A549 (cell line): ENCODE data around the gene ANKRD37. TPM values are rescaled to one million over a fixed set of nuclear protein-coding genes. Genes with fewer than 3 reads are reported as not detected.

Experiments
- ATAC-seq, 2 experiments: fragments of 200-7000 bp in 1 of 2; fragments of >200 bp in 1 of 2; cut with Nextera tagmentation in 1 of 2; cut with Tn5 transposase in 1 of 2; 3 replicates each; pipeline versions ENCODE4 v1.8.0 to v1.9.1; 2018 to 2020; ENCODE audit warnings: mild to moderate bottlenecking in 1 of 2, moderate library complexity in 1 of 2
- CTCF ChIA-PET: fragments of 300-600 bp; sonication (Branson Sonifier 250); formaldehyde crosslinking; extraction: SDS; loops from one replicate; lab custom pipeline; 2021; ENCODE audit warnings: antibody characterized with exemption, inconsistent platforms; lab: Yijun Ruan, JAX
- POLR2A ChIA-PET: fragments of 350-600 bp; formaldehyde crosslinking; extraction: SDS; loops from one replicate; lab custom pipeline; 2021; ENCODE audit warnings: antibody characterized with exemption, inconsistent platforms; lab: Yijun Ruan, JAX
- DNase-seq, 2 experiments: peaks; one replicate each; pipeline versions ENCODE4 v3.0.0 to v3.0.0-alpha.2; 2011 to 2016; ENCODE audit warnings: low read depth in 1 of 2, low spot score in 1 of 2
- FAIRE-seq: peaks from 2 replicates; lab custom pipeline; 2011; peaks lifted over from hg19 to GRCh38; lab: Jason Lieb, UNC
- H3K27ac ChIP-seq, 2 experiments: fragments of >200 bp; sonication (Bioruptor Twin); formaldehyde crosslinking; 3 replicates each; pipeline ENCODE4 v1.5.1; 2016 to 2017
- H3K4me1 ChIP-seq: fragments of >200 bp; sonication (Bioruptor Twin); formaldehyde crosslinking; 3 replicates; pipeline ENCODE4 v1.6.1; 2016
- H3K4me2 ChIP-seq: fragments of >200 bp; sonication (Bioruptor Twin); formaldehyde crosslinking; 3 replicates; pipeline ENCODE4 v1.6.1; 2016
- H3K4me3 ChIP-seq: fragments of >200 bp; sonication (Bioruptor Twin); formaldehyde crosslinking; 3 replicates; pipeline ENCODE4 v1.5.1; 2016
- H3K9me3 ChIP-seq: fragments of >200 bp; sonication (Bioruptor Twin); formaldehyde crosslinking; 3 replicates; pipeline ENCODE4 v1.6.1; 2016
- BHLHE40 ChIP-seq: IDR thresholded peaks from 2 replicates; pipeline ENCODE4 v1.6.1; 2012; ENCODE audit warnings: low read depth, low read length, inconsistent platforms
- CHD2 ChIP-seq: fragments of 150-350 bp; IDR thresholded peaks from 2 replicates; pipeline ENCODE4 v1.6.1; 2014; ENCODE audit warnings: low read length; ENCODE audit not compliant: partially characterized antibody
- EHF ChIP-seq: fragments of 250-450 bp; sonication (Bioruptor Pico); IDR thresholded peaks from 2 replicates; pipeline ENCODE4 v1.5.0; 2020; ENCODE audit warnings: mild to moderate bottlenecking
- GATA3 ChIP-seq: IDR thresholded peaks from 2 replicates; pipeline ENCODE4 v1.6.1; 2012; ENCODE audit warnings: borderline replicate concordance
- HDAC2 ChIP-seq: fragments of 200-600 bp; sonication (generic); IDR thresholded peaks from 2 replicates; pipeline ENCODE4 v1.6.1; 2016
- HEYL ChIP-seq: fragments of 250-450 bp; sonication (Bioruptor Pico); IDR thresholded peaks from 2 replicates; pipeline ENCODE4 v1.8.0; 2021; ENCODE audit warnings: mild to moderate bottlenecking, moderate library complexity
- HOXB5 ChIP-seq: fragments of 250-450 bp; sonication (Bioruptor Pico); IDR thresholded peaks from 2 replicates; pipeline ENCODE4 v1.5.0; 2020; ENCODE audit warnings: mild to moderate bottlenecking, moderate library complexity
- JUNB ChIP-seq: fragments of >200 bp; sonication (Bioruptor Twin); formaldehyde crosslinking; IDR thresholded peaks from 2 replicates; pipeline ENCODE4 v1.6.1; 2016
- MAFK ChIP-seq: fragments of 450-650 bp; IDR thresholded peaks from 2 replicates; pipeline ENCODE4 v1.6.1; 2014; ENCODE audit not compliant: partially characterized antibody
- MAZ ChIP-seq: fragments of 150-350 bp; IDR thresholded peaks from 2 replicates; pipeline ENCODE4 v1.6.1; 2014; ENCODE audit warnings: antibody characterized with exemption, low read depth, low read length, borderline replicate concordance
- NFE2L2 ChIP-seq: fragments of 150-350 bp; conservative IDR thresholded peaks from 2 replicates; pipeline ENCODE4 v1.6.1; 2014; ENCODE audit warnings: low read length
- NPAS2 ChIP-seq: fragments of 250-450 bp; sonication (Bioruptor Pico); IDR thresholded peaks from 2 replicates; pipeline ENCODE4 v1.8.0; 2022; ENCODE audit warnings: mild to moderate bottlenecking, moderate library complexity, borderline replicate concordance
- PHF8 ChIP-seq: fragments of 200-600 bp; sonication (generic); IDR thresholded peaks from 2 replicates; pipeline ENCODE4 v1.6.1; 2016; ENCODE audit warnings: low read depth, mild to moderate bottlenecking, antibody characterized with exemption, moderate library complexity, borderline replicate concordance
- POLR2A ChIP-seq: IDR thresholded peaks from 2 replicates; pipeline ENCODE4 v1.6.1; 2012; ENCODE audit warnings: mild to moderate bottlenecking, low read length
- RNF2 ChIP-seq: fragments of 200-600 bp; sonication (generic); IDR thresholded peaks from 2 replicates; pipeline ENCODE4 v1.6.1; 2016; ENCODE audit warnings: low read depth, mild to moderate bottlenecking, antibody characterized with exemption, moderate library complexity, borderline replicate concordance
- SMC3 ChIP-seq: fragments of >200 bp; sonication (Bioruptor Twin); formaldehyde crosslinking; IDR thresholded peaks from 3 replicates; pipeline ENCODE4 v1.6.1; 2018; ENCODE audit warnings: inconsistent platforms
- TFCP2L1 ChIP-seq: fragments of 250-450 bp; sonication (Bioruptor Pico); IDR thresholded peaks from 2 replicates; pipeline ENCODE4 v1.5.0; 2021; ENCODE audit warnings: mild to moderate bottlenecking
- TP53 ChIP-seq: fragments of 250-450 bp; sonication (Bioruptor Pico); IDR thresholded peaks from 2 replicates; pipeline ENCODE4 v1.5.0; 2021; ENCODE audit warnings: mild to moderate bottlenecking, moderate library complexity
- ZFP36 ChIP-seq: fragments of 450-650 bp; IDR thresholded peaks from 2 replicates; pipeline ENCODE4 v1.6.1; 2014; ENCODE audit warnings: borderline replicate concordance; ENCODE audit not compliant: partially characterized antibody
- ZSCAN20 ChIP-seq: fragments of 250-450 bp; sonication (Bioruptor Pico); IDR thresholded peaks from 2 replicates; pipeline ENCODE4 v1.8.0; 2022; ENCODE audit warnings: mild to moderate bottlenecking, moderate library complexity
- WGBS: methylation state at CpG from one replicate; pipeline ENCODE4 v1.1.6; 2017; ENCODE audit errors: missing lambda C conversion rate; 5-methylcytosine and 5-hydroxymethylcytosine counted together
- polyA minus RNA-seq: library from RNA; depleted of rRNA, polyadenylated mRNA; stranded (reverse); fragments of >200 nt; gene quantifications from 2 replicates; pipeline ENCODE4 v1.2.3, GENCODE V29; 2011; rRNA and poly(A)+ RNA removed
- polyA plus RNA-seq, 4 experiments: library from polyadenylated mRNA; depleted of rRNA in 3 of 4; stranded (reverse); fragments of >200 nt; fragmentation: RNase III in 1 of 4; extraction: RNeasy Plus Mini Kit Qiagen cat#74134 plus additional on column Dnase treatment in 1 of 4; gene quantifications; 2 replicates in 3 of 4; 3 replicates in 1 of 4; pipeline ENCODE4 v1.2.3, GENCODE V29; 2011 to 2017
- TF ChIP-seq, protein P1 (sequence below): fragments of >200 bp; sonication (Bioruptor Twin); formaldehyde crosslinking; IDR thresholded peaks from 3 replicates; pipeline ENCODE4 v1.6.1; 2016
- TF ChIP-seq, protein P2 (sequence below): IDR thresholded peaks from 2 replicates; pipeline ENCODE4 v1.6.1; 2012
- TF ChIP-seq, protein P3 (sequence below): fragments of >200 bp; sonication (Bioruptor Twin); formaldehyde crosslinking; IDR thresholded peaks from 2 replicates; pipeline ENCODE4 v1.6.1; 2016
- TF ChIP-seq, protein P4 (sequence below): fragments of 200-600 bp; sonication (generic); IDR thresholded peaks from 2 replicates; pipeline ENCODE4 v1.6.1; 2016; ENCODE audit warnings: antibody characterized with exemption, mild to moderate bottlenecking, moderate library complexity
- TF ChIP-seq, protein P5 (sequence below): fragments of 250-450 bp; sonication (Bioruptor Pico); IDR thresholded peaks from 2 replicates; pipeline ENCODE4 v1.5.0; 2021; ENCODE audit warnings: mild to moderate bottlenecking, moderate library complexity, borderline replicate concordance

The ANKRD37 gene, protein sequence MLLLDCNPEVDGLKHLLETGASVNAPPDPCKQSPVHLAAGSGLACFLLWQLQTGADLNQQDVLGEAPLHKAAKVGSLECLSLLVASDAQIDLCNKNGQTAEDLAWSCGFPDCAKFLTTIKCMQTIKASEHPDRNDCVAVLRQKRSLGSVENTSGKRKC
- 4.1 and 5.3 TPM in 2 replicates for polyA plus RNA-seq (2011; rRNA removed)
- polyA plus RNA-seq (2012; cell fraction: cytosol; rRNA removed), result 4.9 and 5.9 TPM in 2 replicates
- polyA plus RNA-seq (2012; cell fraction: nucleus; rRNA removed), result 7.4 and 8.2 TPM in 2 replicates
- 2.7 to 3.5 TPM (median 3.0 TPM) in 3 replicates for polyA plus RNA-seq (2017; fragmentation: RNase III; extraction: RNeasy Plus Mini Kit Qiagen cat#74134 plus additional on column Dnase treatment)
- 4.1 and 4.6 TPM in 2 replicates for polyA minus RNA-seq

DNA sequence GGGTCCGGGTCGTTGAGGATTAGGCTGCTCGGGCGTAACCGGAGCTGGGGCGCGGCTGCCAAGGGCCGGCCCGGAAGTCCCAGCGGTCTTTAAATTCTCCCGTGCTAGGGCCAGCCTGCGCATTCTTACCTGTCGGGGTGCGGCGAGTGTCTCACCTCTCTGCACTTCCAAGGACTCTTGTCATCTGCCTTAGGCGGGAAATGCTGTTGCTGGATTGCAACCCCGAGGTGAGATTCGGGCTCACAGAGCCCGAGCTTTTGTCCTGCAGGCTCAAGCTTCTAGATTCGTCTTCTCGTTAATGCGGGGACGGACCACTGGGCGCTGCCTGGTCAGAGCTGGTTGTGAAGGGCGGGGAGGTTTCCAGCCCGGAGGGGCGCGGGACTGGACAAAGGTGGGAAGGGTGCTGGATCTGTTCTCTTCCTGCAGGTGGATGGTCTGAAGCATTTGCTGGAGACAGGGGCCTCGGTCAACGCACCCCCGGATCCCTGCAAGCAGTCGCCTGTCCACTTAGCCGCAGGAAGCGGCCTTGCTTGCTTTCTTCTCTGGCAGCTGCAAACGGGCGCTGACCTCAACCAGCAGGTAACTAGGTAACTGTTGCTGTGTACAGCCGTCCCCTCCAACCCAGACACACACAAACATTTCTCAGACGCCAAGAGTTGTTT is at the start of gene ANKRD37:
Gene ANKRD37 (plus strand): TSS at position 118 of the 662 bp plus-strand sequence. CDS start 83 bp downstream, at position 201.
- CTCF ChIA-PET, result interaction anchor here (0.6 to 1.3 kb wide), 2 partner anchors 86 to 140 kb away, joined by 4 read pairs; no protein-coding TSS in a partner anchor

DNA sequence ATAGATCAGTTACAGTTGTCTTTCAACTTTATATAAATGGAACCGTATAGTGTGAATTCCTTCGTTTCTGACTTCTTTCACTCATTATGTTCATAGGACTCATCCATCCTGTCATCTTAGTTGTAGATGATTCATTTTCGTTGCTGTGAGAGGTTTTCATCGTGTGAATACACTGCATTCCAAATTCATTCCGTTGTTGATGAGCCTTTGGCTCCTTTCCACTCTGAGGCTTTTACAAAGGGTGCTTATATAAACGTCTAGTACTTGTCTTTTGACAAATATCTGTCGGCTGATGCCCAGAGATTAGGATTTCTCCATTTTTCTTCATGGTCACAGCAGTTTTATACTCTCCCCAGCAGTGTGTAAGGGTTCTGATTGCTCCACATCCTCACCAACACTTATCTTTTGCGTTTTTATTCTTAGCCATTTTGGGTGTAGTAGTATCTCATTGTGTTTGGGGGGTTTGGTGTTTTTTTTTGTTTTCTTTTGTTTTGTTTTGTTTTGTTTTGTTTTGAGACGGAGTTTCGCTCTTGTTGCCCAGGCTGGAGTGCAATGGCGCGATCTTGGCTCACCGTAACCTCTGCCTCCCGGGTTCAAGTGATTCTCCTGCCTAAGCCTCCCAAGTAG is 49.6 kb upstream of the ANKRD37 start:
- ATAC-seq (no peak), DNase-seq (no peak), FAIRE-seq (no peak)
- CTCF ChIA-PET, result no interaction called here
- H3K4me2 ChIP-seq, result no peak overlapping the region
- no peak overlapping the region for H3K4me3 ChIP-seq
- H3K4me1 ChIP-seq, result no peaks in the 10 kb centered on the region
- H3K9me3 ChIP-seq, result no peaks in the 10 kb centered on the region
- TF ChIP-seq, protein P1, sequence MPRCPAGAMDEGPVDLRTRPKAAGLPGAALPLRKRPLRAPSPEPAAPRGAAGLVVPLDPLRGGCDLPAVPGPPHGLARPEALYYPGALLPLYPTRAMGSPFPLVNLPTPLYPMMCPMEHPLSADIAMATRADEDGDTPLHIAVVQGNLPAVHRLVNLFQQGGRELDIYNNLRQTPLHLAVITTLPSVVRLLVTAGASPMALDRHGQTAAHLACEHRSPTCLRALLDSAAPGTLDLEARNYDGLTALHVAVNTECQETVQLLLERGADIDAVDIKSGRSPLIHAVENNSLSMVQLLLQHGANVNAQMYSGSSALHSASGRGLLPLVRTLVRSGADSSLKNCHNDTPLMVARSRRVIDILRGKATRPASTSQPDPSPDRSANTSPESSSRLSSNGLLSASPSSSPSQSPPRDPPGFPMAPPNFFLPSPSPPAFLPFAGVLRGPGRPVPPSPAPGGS, result no peak
- TF ChIP-seq EHF (CRISPR knock-in tag), result no peak
- TF ChIP-seq POLR2A, result no peak
- TF ChIP-seq TP53 (CRISPR knock-in tag), result no peak
- no peak for TF ChIP-seq BHLHE40
- no peak for TF ChIP-seq HDAC2
- 87% methylated on average over 14 of the region's 14 CpGs for WGBS
- POLR2A ChIA-PET, result no interaction called here
- no peak overlapping the region for H3K27ac ChIP-seq

More for the DNA sequence above, at the start of gene ANKRD37:
- peak within 1 kb of the TSS; percentile 74 to 99 for H3K27ac ChIP-seq
- no peak for TF ChIP-seq ZFP36
- no peak for TF ChIP-seq MAFK
- TF ChIP-seq, protein P2, sequence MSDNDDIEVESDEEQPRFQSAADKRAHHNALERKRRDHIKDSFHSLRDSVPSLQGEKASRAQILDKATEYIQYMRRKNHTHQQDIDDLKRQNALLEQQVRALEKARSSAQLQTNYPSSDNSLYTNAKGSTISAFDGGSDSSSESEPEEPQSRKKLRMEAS, result no peak
- TF ChIP-seq HOXB5 (CRISPR knock-in tag), result no peak
- TF ChIP-seq PHF8, result no peak
- TF ChIP-seq TFCP2L1, result no peak
- TF ChIP-seq GATA3, result no peak
- TF ChIP-seq SMC3, result no peak
- no peak for TF ChIP-seq CHD2
- TF ChIP-seq ZSCAN20, result no peak
- TF ChIP-seq NFE2L2, result no peak
- TF ChIP-seq HEYL, result no peak
- TF ChIP-seq MAZ, result no peak
- TF ChIP-seq, protein P3, sequence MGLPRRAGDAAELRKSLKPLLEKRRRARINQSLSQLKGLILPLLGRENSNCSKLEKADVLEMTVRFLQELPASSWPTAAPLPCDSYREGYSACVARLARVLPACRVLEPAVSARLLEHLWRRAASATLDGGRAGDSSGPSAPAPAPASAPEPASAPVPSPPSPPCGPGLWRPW, result no peak
- TF ChIP-seq NPAS2 (CRISPR knock-in tag), result no peak
- no peak for TF ChIP-seq RNF2
- TF ChIP-seq POLR2A, result no peak
- no peak for TF ChIP-seq JUNB
- TF ChIP-seq, protein P4, sequence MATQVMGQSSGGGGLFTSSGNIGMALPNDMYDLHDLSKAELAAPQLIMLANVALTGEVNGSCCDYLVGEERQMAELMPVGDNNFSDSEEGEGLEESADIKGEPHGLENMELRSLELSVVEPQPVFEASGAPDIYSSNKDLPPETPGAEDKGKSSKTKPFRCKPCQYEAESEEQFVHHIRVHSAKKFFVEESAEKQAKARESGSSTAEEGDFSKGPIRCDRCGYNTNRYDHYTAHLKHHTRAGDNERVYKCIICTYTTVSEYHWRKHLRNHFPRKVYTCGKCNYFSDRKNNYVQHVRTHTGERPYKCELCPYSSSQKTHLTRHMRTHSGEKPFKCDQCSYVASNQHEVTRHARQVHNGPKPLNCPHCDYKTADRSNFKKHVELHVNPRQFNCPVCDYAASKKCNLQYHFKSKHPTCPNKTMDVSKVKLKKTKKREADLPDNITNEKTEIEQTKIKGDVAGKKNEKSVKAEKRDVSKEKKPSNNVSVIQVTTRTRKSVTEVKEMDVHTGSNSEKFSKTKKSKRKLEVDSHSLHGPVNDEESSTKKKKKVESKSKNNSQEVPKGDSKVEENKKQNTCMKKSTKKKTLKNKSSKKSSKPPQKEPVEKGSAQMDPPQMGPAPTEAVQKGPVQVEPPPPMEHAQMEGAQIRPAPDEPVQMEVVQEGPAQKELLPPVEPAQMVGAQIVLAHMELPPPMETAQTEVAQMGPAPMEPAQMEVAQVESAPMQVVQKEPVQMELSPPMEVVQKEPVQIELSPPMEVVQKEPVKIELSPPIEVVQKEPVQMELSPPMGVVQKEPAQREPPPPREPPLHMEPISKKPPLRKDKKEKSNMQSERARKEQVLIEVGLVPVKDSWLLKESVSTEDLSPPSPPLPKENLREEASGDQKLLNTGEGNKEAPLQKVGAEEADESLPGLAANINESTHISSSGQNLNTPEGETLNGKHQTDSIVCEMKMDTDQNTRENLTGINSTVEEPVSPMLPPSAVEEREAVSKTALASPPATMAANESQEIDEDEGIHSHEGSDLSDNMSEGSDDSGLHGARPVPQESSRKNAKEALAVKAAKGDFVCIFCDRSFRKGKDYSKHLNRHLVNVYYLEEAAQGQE, result no peak
- TF ChIP-seq, protein P5, sequence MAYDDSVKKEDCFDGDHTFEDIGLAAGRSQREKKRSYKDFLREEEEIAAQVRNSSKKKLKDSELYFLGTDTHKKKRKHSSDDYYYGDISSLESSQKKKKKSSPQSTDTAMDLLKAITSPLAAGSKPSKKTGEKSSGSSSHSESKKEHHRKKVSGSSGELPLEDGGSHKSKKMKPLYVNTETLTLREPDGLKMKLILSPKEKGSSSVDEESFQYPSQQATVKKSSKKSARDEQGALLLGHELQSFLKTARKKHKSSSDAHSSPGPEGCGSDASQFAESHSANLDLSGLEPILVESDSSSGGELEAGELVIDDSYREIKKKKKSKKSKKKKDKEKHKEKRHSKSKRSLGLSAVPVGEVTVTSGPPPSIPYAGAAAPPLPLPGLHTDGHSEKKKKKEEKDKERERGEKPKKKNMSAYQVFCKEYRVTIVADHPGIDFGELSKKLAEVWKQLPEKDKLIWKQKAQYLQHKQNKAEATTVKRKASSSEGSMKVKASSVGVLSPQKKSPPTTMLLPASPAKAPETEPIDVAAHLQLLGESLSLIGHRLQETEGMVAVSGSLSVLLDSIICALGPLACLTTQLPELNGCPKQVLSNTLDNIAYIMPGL (CRISPR knock-in tag), result no peak
- TF ChIP-seq, all 56 proteins: peak for 0
- ATAC-seq (peak; percentile 42 to 45), DNase-seq (peak in 1 of 2 experiments; percentile 8), FAIRE-seq (no peak)
- Histone ChIP-seq H3K4me2 (peak within 1 kb of the TSS; percentile 89), H3K9me3 (no peaks in the 10 kb centered on the region), H3K4me3 (peak within 1 kb of the TSS; percentile 49), H3K4me1 (no peaks in the 10 kb centered on the region)
- POLR2A ChIA-PET, result interaction anchor here (1.3 to 2.5 kb wide), 9 partner anchors 8 to 642 kb away, joined by 3 to 9 read pairs (median 6); partner anchors contain the start of genes SLC25A4, SNX25 and UFSP2
- WGBS, result 63% methylated on average over 10 of the region's 38 CpGs
